GM18502 (cell line): ENCODE data around the gene SDR9C7.
"Not testable (repeated sequence)": the region's sequence is repeated elsewhere in the genome, so short reads cannot be mapped to it uniquely, and the experiment has no call there.

Experiments used
- ATAC-seq: cut with Tn5 transposase; IDR thresholded peaks from one replicate; pipeline ENCODE4 v1.9.1; 2021; ENCODE audit warnings: mild to moderate bottlenecking; ENCODE audit not compliant: unreplicated experiment, poor library complexity

Gene SDR9C7

DNA sequence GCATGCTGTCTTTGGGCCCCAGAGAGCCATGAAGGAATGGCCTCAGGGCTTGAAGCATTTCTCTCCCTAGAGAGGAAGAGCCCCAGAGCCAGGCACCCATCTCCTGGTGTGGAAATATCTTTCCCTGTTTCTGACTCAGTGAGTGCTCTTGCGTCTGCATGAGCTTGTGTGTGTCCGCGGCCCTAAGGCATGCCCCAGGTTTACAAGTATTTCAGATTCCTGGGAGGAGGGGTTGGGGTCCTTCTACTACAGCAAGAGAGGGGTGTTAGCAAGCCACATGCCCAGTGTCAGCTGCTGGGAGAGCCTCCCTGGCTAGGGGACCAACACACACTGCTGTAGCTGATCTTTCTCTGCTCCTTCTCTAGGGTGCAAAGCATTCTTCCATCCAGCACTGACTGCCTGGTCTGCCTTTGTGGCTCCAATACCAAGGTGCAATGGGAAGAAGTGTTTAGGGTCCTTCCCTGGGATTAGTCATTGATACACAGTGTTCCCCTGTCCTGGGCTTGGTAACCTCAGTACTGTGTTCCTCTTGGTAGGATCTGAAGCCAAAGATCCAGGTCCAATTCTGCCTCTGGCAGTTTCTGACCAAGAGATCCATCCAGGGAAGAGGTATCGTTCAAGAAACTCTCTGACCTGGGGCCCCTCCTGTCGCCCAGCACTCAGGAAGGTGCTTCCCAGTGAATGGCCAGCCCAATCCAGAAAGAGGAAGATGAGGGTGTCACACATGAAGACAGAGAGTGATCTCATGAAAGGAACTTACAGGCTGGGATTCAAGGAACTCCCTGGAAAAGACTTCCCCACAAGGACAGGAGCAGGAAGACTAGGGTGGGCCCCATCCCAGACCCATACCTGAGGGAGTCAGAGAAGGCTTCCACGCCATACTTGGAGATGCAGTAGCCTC is 20.1 kb upstream of the SDR9C7 start:
- ATAC-seq, result no peak

DNA sequence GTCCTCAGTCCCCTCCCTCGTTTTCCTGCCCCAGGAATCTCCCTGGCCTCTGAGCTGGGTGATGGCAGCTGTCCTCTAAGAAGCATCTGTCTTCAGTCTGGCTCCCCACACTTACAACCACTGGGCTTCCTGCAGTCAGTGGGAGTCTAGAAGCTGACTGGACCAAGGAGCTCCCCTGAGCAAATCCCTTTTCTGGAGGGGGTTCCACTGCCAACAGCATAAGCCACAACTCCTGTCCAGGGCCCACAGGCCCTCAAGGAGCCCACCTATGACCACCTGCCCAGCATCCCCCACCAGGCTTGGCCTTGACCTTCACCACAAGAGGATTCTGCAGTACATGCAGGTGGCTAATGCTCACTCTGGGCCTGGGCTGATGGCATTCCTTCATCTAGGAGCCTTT is 19.1 kb upstream of the SDR9C7 start:
- no peak for ATAC-seq

DNA sequence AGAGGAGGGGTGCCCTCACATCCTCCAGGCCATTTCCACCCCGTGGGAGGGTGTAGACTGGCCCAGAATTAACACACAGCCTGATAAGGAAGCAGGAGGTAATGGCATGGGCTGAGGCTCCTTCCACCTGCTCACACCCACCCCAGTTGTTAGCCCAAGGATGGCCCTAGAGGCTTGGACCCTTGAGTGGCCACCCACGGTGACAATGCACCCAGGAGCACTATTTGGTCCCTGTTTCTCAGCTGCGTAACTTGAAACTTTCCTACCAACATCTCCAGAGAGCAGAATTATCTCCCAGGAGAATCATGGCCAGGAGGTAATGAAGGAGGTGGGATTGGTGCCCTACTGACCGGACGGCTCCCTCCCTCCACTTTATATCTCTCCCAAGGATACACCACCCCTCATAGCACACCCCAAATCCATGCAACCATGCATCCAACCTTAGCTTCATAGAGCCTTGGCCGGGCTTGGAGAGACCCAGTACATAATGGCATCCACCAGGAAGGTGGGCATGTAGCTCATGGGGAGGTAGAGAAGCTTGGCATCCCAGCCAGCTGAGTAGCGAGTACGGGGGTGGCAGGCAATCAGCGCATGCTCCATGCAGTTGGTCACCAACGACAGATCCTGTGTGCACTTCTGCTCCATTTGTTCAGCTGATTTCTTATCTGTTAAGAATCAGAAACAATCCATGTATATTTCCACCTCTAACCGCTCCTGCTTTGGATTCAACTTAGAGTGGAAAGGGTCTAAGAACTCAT is 17.6 kb upstream of the SDR9C7 start:
- no peak for ATAC-seq

DNA sequence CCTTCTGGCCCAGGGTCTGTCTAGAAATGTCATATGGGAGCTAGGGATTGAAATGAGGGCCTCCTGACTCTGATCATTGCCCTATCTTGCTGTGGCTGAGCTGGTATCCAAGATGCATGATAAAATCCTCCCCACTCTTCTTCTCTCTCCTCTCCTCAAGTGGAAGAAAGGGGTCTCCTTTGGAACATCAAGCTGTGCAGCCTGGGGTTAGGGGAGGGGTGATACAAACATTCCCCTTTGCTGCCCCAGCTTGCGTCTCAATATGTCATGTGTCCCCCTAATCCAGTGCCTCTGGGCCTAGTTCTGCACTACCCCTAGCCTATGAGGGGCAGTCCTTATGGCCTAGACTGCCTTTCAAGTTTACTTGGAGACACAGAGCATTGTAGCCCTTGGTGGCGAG is 14.7 kb upstream of the SDR9C7 start:
- ATAC-seq, result no peak

DNA sequence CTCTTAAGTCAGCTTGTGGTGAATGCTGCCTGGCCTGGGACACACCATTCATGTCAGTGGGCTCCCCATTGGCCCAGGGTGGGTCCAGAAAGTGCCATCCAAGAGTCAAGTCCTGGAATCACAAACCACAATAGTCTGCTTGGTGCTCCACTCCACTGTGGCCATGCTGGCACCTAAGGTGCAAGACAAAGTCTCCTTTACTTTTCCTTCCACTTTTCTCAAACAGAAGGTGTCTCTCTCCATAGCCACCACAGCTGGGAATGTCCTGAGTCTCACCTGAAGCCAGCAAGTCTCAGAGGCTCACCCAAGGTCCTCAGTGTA is 14.2 kb upstream of the SDR9C7 start:
- no peak for ATAC-seq

DNA sequence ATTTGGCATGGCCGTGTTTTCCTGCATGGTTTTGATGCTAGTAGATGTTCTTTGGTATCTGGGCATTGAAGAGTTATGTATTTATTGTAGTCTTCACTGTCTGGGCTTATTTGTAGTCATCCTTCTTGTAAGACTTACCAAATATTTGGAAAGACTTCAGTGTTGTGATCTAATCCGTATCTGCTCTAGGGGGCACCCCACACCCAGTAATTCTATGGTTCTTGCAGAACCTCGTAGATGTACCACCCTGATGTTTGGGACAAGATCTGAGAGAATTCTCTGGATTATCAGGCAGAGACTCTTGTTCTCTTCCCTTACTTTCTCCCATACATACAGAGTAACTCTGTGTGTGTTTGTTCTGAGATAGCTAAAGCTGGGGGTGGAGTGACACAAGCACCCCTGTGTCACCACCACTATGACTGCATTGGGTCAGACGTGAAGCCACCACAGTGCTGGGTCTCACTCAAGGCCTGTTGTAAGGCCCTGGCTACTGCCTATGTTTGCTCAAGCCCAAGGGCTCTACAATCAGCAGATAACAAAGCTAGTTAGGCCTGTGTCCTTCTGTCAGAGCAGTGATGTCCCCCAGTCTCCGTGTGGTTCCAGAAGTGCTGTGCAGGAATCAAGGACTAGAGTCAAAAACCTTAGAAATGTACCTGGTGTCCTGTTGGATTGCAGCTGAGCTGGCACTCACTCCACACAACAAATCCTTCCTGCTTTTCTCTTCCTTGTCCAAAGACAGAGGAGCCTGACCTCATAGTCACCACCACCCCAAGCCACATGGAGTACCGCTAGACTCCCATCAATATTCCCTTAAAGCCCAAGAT is 13.6 kb upstream of the SDR9C7 start:
- no peak for ATAC-seq

DNA sequence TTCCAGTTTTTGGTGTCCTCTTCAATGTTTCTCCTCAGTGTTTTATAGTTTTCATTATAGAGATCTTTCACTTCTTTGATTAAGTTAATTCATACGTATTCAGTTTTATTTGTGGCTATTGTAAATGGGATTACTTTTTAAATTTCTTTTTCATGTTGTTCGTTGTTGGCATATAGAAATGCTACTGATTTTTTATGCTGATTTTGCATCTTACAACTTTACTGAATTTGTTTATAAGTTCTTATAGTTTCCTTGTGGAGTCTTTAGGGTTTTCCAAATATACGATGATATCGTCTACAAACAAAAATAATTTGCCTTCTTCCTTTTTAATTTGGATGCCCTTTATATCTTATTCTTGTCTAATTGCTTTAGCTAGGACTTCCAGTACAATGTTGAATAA is 9.7 kb upstream of the SDR9C7 start:
- ATAC-seq, result no peak

DNA sequence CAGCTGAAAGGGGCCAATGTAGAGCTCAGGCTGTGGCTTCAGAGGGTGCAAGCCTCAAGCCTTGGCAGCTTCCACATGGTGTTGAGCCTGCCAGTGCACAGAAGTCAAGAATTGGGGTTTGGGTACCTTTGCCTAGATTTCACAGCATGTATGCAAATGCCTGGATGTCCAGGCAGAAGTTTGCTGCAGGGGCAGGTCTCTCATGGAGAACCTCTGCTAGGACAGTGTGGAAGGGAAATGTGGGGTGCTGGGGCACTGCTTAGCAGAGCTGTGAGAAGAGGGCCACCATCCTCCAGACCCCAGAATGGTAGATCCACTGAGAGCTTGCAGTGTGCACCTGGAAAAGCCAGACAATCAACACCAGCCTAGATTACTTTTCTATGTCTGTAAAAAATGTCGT is 9.2 kb upstream of the SDR9C7 start:
- ATAC-seq, result not testable (repeated sequence)

DNA sequence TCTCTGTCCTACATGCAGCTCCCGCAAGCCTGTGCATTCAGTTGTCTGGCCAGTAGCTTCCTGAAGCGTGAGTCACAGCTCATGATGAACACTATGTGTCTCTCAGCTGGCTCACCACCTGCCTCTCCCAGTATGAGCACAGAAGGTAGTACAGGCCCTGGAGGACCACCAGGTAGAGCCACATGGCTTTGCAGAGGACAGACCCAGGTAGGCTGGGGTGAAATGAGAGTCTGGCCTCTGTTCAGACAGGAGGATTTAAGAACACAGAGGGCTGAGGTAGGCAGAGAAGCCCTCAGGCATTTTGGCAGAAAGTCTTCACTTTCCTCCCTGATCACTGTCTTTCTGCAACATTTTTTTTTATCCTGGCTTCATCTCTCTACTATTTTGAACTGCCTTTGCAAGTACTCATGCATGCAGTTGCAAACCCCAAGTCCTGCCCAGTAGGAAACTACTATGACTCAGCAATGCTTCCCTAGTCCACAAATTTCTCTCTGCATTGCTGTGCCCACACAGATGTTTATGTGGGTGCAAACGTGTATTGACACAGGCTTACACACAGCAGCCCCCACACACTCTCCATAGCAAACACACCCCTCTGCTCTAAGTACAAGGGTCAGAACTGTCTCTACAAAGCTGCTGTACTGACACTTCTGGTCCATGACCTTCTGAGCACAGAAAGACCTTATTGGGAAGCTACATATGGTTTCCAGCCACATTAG is 7.2 kb upstream of the SDR9C7 start:
- peak; percentile 86 for ATAC-seq

DNA sequence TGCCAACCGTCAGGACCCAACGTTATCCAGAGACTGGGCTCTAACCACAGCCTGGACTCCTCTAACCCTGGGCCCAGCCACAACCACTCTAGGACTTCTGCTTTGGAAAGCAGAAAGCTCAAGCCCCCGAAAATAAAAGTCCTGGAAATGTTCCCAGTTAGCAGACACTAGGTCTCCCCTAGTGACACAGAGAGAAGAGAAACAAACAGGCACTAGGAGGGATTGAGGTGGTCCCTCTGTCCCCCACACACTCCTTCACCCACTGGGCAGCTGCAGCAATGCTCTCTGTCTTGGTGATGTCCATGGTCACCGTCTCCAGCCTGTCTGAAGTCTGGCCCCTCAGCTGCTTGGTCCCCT is 6.7 kb upstream of the SDR9C7 start:
- ATAC-seq, result peak; percentile 7

DNA sequence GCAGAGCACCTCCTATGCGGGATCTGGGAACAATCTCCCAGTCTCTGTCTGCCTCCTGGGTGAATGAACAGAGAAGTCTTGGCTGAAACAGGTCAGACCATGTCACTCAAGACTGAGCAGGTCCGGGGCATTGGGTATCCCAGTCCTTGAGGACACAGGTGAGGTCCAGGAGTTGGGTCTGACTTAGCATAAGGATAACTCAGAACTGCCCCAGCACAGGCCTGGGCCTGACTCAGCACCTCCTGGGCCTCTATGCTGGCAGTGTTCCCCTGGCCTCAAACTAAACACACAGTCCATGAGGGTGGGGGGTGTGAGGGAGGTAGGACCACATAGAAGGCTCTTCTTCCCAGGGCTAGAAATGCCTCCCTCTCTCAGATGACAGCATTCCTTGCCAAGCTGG is 1.5 kb upstream of the SDR9C7 start:
- no peak for ATAC-seq

DNA sequence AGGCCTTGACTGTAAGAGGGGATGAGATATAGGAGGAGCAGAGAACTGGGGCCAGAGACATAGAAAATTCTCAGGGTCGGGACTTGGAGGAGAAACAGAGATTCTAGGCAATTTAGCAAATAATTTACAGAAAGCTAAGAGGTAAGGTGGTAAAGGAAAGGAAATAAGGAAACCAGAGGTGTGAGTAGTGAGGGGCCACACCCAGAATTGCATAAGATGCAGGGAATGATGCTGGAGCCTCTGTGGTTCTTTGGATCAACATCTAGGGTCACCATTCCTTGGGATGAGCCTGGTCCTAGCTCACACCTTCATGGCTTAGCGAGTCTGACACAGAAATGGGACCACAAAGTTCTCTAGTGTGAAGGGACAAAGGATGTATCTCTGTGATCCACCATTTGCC is 949 bp upstream of the SDR9C7 start:
- ATAC-seq, result no peak

DNA sequence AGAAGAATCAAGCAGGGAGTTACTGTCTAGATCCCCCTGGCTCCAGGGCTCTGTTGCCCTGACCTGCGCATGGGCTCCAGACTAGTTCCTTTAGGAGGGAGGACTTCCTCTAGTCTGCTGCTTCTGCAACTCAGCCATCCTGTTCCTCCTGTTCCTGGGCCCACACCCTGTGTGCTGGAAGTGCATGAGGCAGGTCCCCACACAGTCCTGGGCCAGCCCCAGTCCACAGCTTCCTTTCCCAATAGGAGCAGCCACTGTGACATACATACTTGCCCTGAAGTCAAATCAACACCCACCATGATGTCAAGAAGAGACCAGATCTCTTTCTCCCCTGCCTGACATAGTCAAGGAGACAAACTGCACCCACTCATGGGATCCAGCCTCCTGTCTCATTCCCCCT is 1.3 kb downstream of the SDR9C7 start:
- no peak for ATAC-seq

DNA sequence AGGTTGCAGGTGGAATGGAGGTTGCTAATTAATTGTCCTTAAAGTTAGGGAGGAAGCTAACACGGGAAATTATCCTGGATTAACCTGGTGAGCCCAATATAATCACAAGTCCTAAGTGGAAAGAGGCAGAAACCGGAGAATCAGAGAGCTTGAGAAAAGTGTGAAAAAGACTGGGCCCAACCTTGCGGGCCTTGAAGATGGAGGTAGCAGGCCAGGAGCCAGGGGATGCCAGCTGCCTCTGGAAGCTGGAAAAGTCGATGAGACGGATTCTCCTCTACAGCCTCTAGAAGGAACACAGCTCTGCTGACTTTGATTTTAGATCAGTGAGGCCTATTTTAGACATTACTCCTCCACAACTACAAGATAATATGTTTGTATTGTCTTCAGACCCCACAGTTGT is 2.1 kb downstream of the SDR9C7 start:
- ATAC-seq, result no peak

DNA sequence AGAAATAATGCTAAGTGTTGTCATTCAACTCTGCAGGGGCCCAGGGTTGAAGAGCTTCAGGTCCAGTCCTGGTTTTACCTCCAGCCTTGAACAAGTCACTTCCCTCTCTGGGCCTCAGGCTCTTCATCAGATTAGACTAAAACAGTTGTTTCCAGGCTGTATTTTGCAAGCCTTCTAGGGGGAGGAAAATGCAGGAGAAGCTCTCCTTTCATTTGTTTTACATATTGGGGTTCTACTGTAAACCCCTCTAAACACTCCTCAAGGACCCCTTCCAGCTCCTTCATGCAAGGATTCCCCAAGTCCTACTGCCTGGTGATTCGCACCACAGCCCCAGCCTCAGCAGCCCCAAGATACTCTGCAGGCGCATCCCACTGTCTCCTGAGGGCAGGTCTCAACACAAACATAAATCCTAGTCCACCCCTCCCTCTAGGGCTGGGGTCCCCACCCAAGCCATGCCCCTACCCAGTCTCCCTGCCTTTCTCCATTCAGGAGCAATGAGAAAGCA is 2.7 kb downstream of the SDR9C7 start:
- ATAC-seq, result no peak

DNA sequence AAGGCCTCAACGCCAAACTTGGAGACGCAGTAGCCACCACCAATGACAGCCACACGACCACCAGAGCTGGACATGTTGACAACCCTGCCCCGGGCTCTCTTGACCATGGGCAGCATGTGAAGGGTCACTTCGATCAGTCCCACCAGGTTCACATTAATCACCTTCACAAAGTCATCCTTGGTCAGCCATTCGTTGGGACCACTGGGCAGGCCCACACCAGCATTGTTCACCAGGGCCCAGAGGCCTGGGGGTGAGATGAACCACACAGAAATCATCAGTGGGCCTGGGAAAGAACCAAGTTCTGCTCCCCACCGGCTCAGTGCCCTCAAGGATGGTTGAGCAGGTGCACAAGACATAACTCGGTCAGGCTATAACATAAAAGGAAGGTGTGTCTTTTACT is 4.0 kb downstream of the SDR9C7 start:
- no peak for ATAC-seq

DNA sequence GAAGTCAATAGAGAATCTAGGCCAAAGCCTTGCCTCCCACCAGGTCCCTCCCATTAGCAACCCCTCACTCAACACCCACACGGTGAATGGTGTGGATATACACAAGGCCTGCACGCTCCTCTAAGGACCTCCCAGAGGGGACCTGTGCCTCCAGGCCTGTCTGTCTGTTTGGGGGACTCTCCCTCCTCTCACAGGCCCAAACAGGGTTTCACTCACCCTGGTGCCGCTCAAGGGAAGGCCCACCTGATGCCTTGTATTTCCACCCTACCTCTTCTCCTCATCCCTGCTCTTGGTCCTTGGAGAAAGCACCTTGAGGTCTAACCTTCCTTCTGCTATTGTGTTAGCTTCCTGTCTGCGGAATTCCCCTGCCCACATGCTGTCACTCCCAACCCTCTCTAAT is 4.4 kb downstream of the SDR9C7 start:
- ATAC-seq, result no peak

DNA sequence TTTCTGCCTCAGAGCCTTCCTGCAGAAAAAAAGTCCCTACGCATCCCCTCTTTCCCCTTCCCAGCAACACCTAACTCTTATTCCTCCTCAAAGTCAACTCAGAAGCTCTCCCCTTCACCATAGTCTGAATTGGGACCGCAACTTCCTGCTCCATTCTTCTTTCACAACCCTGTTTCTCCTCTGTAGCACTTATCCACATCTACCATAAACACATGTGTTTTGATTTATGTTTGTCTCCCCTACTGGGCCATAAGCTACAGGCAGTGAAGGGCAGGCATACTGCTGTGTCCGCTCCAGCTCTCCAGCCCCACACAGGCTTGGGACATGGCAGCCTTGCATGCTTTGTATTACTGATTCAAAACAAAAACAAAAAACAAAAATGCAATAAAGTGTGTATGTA is 5.9 kb downstream of the SDR9C7 start:
- ATAC-seq, result no peak

DNA sequence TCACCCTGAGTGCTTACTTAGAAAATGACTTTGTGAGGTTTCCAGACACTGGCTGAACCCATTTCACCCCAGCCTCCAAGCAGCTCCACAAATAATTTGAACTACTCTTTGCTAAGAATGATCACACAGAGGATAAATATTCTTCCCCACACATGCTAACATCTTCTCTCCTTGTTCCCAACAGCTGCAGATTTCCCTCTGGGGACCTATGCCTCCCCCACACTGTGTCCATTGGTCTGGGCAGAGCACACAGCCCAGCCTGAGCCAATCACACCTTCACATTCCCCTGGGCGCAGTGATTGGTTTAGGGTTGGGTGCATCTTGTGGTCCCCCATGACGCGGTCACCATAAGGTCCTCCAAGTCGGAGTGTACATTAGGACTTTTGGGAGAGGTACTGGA is 6.9 kb downstream of the SDR9C7 start:
- ATAC-seq, result no peak

DNA sequence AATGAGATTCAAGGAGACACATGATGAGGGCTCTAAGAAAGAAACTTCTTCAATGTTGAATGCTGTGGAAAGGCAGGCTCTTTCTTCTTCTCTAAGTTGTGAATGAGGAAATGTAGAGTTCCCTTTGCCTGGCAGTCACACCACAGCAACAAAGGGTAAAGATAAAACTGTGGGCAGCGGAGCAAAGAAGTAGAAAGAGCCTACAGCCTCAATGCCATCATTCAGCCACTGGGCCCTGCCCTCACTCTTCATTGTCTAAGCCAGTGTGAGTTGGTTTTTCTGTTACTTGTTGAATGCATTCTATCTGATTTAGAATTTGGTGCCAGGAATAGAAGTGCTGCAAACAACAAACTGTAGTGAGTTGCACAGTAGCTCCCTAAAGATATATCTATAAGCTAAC is 12.2 kb downstream of the SDR9C7 start:
- ATAC-seq, result no peak
